Stimulated activated CD8-positive, alpha-beta memory T cell treated with anti-CD3 and anti-CD28 coated beads, Interleukin-7, amount 100 ng/mL, for 24 hours (primary cell): ENCODE measurements around the gene KLHL24.
"Not testable (repeated sequence)": the region's sequence is repeated elsewhere in the genome, so short reads cannot be mapped to it uniquely, and the experiment has no call there.

Source experiments
- DNase-seq: peaks from one replicate; pipeline ENCODE4 v3.0.0-alpha.2; 2020; ENCODE audit warnings: low read depth

The KLHL24 gene

DNA sequence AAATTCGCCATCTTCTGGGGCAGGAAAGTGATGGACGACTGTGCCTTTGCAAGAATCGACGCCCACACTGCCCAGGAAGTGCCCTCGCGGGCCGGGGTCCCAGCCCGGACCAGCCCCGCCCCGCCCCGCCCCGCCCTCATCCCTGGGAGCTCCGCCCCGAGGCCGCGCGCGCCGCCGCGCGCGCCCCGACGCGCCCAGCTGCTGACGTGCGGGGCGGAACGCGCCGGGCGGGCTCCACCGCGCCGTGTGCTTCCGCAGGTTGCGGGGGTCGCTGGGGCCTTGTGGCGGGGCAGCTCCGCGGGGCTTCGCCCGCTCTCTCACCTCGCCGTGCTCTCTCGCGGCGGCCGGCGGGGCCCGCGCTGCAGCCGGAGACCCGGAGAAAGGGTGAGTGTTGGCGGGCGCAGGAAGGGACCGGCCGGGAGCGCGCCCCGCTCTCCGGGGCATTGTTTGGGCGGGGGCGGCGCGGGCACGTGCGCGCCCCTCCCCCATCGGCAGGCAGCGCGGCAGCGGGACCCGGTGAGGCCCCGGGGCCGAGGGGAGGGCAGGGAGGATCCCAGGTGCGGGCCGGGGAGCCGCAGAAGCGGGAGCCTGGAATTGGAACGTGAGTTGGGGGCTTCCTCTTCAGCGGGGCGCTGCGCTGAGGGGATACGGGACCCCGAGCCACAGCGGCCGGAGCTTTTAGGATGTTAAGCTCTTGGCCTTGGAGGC, 62.3 kb downstream of the KLHL24 start, which contains the start of gene YEATS2:
Gene YEATS2, plus strand, starts transcription at position 188 of the 708 bp plus-strand sequence. CDS start 17,366 bp downstream, outside the sequence.
- peak; percentile 50 for DNase-seq

DNA sequence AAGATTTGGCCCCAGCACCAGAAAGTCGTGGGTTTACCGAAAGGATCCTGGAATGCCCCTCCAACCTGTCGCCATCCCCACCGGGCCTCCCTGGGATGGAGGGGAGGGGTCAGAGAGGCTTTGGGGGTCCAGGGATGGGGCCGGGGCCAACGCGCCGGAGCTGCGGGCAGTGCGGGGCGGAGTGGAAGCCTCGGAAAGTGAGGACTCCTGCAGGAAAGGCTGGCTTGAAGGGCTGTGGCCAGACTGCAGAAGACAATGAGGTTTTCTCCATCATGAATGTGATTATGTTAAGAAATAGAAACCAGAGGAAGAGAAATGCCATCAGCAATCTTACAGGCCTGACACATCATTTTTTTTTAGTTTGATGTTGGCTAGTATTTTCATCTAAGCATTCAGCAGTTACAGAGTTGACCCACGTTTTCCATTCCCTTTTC, 62.9 kb downstream of the KLHL24 start:
- DNase-seq: peak; percentile 4

DNA sequence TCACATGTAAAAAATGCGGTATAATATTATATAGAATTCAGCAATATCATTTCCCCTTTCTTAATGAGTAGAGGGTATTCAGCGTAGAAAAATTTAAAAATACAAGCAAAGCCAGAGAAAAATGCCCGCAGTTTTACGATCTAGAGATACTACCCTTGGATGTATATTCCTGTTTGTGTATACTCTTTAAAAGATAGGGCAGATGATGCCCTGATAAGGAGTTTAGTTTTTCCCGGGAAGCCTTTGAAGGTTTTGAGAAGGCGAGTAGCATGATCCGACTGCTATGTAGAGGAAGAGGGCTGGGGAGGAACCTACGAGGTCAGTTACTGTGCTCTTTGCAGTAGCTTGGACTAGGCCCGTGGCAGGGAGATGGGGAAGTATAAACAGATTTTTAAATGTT, 63.3 kb downstream of the KLHL24 start:
- no peak for DNase-seq

DNA sequence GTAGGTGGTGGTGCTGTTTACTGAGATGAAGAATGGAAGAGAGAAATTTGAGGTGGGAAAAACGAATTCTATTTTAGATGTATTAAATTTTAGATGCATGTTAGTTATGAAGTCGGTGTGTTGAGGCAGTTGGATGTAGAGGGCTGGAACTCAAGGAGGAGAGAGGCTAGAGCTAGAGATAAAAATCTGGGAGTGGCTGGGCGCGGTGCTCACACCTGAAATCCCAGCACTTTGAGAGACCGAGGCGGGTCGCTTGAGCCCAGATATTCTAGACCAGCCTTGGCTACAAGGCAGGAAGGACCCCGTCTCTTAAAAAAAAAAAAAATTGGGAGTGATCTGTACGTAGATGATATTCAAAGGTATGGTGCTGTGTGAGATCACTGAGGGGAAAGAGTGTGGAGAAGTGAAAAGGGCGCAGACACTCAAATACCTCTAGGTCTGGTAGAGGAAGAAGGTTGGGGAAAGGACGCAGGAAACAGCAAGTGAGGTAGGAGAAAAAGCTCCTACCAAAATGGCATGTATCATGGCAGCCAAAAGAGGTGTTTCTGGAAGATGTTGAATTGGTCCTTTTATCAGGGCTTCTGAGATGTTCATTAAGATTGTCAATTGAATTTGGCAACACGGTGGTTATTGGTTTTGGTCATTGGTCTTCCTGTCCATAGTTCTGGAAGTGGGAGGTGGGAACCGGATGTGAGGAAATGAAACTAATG, 64.0 kb downstream of the KLHL24 start:
- DNase-seq: no peak

GRCh38 chr3:183701744-183702143, 66.3 kb downstream of the KLHL24 start:
- no peak for DNase-seq

- not testable (repeated sequence) for DNase-seq
Measured at GRCh38 chr3:183703892-183704291, 68.5 kb downstream of the KLHL24 start.

DNA sequence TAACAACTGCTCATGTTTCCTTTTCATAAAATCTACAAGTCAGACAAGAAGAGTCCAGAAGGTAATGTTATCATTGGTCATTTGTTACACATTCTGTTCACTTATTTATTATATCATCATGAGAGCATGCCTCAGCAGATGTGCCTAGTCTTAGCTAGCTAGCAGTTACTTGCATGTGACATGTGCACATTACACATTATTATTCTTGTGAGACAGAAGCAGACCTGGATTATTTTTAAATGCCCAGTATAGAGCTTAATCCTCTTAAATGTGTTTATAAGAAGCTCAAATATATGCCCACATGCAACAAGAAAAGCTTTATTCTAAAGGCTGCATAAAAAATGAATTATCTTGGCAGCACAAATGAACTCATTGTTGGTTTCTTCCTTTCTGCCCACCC, 74.8 kb downstream of the KLHL24 start:
- DNase-seq: no peak

GRCh38 chr3:183711516-183711915, 76.1 kb downstream of the KLHL24 start:
- no peak for DNase-seq

GRCh38 chr3:183714622-183715021, 79.2 kb downstream of the KLHL24 start:
- no peak for DNase-seq

DNA sequence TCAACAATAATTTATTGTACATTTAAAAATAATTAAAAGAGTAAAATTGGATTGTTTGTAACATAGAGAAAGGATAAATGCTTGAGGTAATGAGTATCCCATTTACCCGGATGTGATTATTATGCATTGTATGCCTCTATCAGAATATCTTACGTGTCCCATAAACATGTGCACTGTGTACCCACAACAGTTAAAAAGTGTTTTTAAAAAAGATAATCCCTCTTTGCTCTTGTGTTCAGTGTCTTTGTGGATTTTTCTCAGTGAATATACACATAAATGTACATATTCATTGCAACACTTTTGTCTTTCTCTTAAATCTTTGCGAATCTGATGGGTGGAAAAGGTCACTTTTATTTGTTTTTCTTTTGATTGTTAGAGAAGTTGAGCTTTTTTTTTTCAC, 82.6 kb downstream of the KLHL24 start:
- DNase-seq: no peak

- no peak for DNase-seq
Measured at GRCh38 chr3:183725387-183725786, 90.0 kb downstream of the KLHL24 start.

DNA sequence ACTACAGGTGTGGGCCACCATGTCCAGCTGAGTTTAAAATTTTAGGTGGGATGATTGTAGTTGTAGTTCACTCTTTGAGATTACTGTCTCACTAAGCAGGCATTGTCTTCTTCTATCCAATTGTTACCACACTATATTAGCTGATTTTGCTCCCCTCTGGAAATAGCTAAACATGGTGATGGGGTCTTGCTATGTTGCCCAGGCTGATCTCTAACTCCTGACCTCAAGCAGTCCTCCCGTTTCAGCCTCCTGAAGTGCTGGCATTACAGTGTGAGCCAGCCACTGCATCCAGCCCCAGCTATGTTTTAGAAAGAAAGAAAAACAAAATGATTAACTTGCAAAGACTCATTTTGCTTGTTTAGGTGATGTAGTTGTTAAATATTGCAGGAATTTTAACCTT, 92.8 kb downstream of the KLHL24 start:
- DNase-seq: no peak

DNA sequence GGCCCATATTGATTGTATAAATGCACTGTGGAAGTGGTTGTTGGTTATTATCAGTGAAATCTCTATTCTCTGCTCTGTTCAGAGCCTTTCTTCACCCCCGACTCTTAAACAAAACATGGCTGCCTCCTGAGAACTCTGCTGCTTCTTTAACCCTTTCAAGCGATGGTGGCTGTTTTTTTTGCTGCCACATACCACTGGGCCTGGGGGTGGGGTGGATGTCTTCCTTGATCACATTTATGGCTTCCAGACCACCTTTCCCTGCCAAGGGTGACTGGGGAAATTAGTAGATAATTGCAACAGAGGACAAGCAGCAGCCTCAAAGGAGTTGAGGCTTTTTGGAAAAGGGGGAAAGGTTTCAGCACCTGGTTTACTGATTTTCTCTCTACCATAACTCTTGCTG, 94.9 kb downstream of the KLHL24 start:
- no peak for DNase-seq

GRCh38 chr3:183731611-183732010, 96.2 kb downstream of the KLHL24 start:
- DNase-seq: no peak

DNA sequence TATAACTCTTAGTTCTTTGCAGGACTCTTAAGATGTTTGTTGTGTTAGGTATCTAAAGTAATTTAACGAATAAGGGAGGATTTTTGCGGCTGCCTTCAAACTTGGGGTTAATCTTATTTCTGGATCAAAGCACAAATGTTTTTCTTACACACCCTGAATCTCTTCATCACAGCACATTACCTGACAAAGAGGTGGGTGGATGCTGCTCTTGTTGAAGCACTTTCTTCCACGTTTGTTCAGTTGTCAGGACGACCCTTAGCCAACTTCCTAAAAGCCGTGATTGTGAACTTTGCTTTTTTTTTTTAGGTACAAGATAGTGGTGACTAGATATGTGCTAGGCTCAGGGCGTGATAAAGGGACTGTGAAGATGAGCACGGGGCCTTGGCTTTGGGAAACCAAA, 98.1 kb downstream of the KLHL24 start:
- no peak for DNase-seq
